A673 (cell line): ENCODE measurements around the gene DEXI. TPM values are rescaled to one million over a fixed set of nuclear protein-coding genes. Genes with fewer than 3 reads are reported as not detected.

Experiments
- BruUV-seq: library from RNA; stranded (reverse); fragments of 400-500 nt; replicated peaks from 2 replicates; lab custom pipeline; 2021; lab: Mats Ljungman, UMichigan
- CTCF ChIA-PET: fragments of 300-600 bp; sonication (Branson Sonifier 250); formaldehyde crosslinking; loops from one replicate; lab custom pipeline; 2022; ENCODE audit warnings: antibody characterized with exemption; lab: Charles Lee
- POLR2A ChIA-PET: fragments of 300-600 bp; sonication (Branson Sonifier 250); formaldehyde crosslinking; loops from one replicate; lab custom pipeline; 2022; ENCODE audit warnings: antibody characterized with exemption; ENCODE audit not compliant: low non-redundant PET; lab: Charles Lee
- DNase-seq: peaks from one replicate; pipeline ENCODE4 v3.0.0-alpha.2; 2015; ENCODE audit warnings: low spot score
- H3K27ac ChIP-seq: fragments of 200-600 bp; sonication (generic); 2 replicates; pipeline ENCODE4 v1.5.1; 2016; ENCODE audit warnings: mixed run types, low read depth, mild to moderate bottlenecking, mixed read lengths, antibody characterized with exemption, low read length; ENCODE audit not compliant: poor library complexity, severe bottlenecking
- H3K27me3 ChIP-seq: fragments of 200-600 bp; sonication (generic); replicated peaks from 2 replicates; pipeline ENCODE4 v1.6.1; 2017; ENCODE audit warnings: mixed run types, low read depth, mild to moderate bottlenecking, mixed read lengths, antibody characterized with exemption, low read length; ENCODE audit not compliant: insufficient read depth, poor library complexity
- H3K36me3 ChIP-seq: fragments of 200-600 bp; sonication (generic); 2 replicates; pipeline ENCODE4 v1.6.1; 2016; ENCODE audit warnings: mixed run types, mild to moderate bottlenecking, mixed read lengths, antibody characterized with exemption, low read length; ENCODE audit not compliant: insufficient read depth, poor library complexity, severe bottlenecking
- H3K4me1 ChIP-seq: fragments of 200-600 bp; sonication (generic); 2 replicates; pipeline ENCODE4 v1.6.1; 2017; ENCODE audit warnings: mixed run types, mild to moderate bottlenecking, mixed read lengths, antibody characterized with exemption, low read length; ENCODE audit not compliant: insufficient read depth, poor library complexity, severe bottlenecking
- H3K4me3 ChIP-seq: fragments of 200-600 bp; sonication (generic); 2 replicates; pipeline ENCODE4 v1.5.1; 2016; ENCODE audit warnings: low read depth, mixed run types, mild to moderate bottlenecking, mixed read lengths, low read length; ENCODE audit not compliant: poor library complexity, severe bottlenecking
- H3K9me3 ChIP-seq: fragments of 200-600 bp; sonication (generic); 2 replicates; pipeline ENCODE4 v1.6.1; 2016; ENCODE audit warnings: mixed run types, low read depth, mild to moderate bottlenecking, mixed read lengths, antibody characterized with exemption, low read length; ENCODE audit not compliant: poor library complexity, severe bottlenecking
- EZH2 ChIP-seq: fragments of 200-600 bp; sonication (generic); IDR thresholded peaks from 2 replicates; pipeline ENCODE4 v1.6.1; 2017; ENCODE audit warnings: borderline replicate concordance, low read depth, mild to moderate bottlenecking, mixed read lengths, antibody characterized with exemption, low read length; ENCODE audit not compliant: poor library complexity, severe bottlenecking
- intact Hi-C: fragments of 100-400 bp; cut with micrococcal nuclease; formaldehyde crosslinking; loops from one replicate; pipeline ENCODE4 v1.10.0; 2022; ENCODE audit not compliant: unreplicated experiment
- total RNA-seq: library from RNA; stranded (reverse); gene quantifications from 2 replicates; pipeline ENCODE4 v1.2.3, GENCODE V29; 2021
- TF ChIP-seq, protein P1 (sequence below): fragments of 300-800, 200-600 bp; sonication (generic); conservative IDR thresholded peaks from 2 replicates; pipeline ENCODE4 v1.5.1; 2017; ENCODE audit warnings: low read depth, mild to moderate bottlenecking, antibody characterized with exemption, low read length, moderate library complexity, mixed read lengths

The DEXI gene
- total RNA-seq, 1 experiment from 2014 or later: 30.7 TPM

DNA sequence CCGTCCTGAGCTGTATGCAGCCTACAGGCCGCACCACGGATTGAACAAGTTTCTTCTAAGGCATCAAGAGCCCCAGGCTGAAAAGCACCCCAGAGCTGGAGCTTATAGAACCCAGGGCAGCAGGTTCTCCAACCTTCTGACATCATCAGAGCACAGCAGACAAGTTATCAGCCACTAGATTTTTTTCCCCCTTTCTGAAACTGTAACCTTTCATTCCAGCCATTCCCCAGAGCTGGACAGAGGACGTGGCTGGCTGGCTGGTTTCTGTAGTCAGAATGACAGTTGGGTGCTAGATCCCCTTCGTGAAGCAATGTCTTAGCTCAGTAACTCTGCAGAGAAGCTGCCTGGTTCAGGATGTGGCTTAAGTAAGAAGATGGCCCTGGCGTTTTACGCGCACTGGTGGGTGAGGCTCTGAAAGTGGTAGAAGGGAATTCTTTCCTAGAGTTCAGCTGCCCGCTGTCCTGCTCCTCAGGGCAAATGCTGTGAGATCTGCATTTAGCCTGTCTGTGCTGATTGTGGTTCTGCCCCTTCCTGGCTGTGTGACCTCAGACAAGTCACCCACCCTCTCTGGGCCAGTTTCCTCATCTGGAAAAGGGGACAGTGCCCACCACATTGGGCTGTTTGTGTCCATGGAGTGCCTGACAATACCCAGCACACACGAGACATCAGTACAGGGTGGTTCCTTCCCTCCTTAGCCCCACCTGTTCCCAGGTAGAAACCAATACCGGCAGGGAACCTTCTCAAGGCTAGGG, 9.1 kb downstream of the DEXI start:
- Histone ChIP-seq H3K36me3 (no peaks in the 10 kb centered on the region), H3K4me1 (no peaks in the 10 kb centered on the region), H3K9me3 (no peaks in the 10 kb centered on the region), H3K27me3 (no peaks in the 10 kb centered on the region), H3K4me3 (no peak overlapping the region), H3K27ac (no peak overlapping the region)
- intact Hi-C loops: no loop called here
- no peak for TF ChIP-seq EZH2
- TF ChIP-seq, protein P1, sequence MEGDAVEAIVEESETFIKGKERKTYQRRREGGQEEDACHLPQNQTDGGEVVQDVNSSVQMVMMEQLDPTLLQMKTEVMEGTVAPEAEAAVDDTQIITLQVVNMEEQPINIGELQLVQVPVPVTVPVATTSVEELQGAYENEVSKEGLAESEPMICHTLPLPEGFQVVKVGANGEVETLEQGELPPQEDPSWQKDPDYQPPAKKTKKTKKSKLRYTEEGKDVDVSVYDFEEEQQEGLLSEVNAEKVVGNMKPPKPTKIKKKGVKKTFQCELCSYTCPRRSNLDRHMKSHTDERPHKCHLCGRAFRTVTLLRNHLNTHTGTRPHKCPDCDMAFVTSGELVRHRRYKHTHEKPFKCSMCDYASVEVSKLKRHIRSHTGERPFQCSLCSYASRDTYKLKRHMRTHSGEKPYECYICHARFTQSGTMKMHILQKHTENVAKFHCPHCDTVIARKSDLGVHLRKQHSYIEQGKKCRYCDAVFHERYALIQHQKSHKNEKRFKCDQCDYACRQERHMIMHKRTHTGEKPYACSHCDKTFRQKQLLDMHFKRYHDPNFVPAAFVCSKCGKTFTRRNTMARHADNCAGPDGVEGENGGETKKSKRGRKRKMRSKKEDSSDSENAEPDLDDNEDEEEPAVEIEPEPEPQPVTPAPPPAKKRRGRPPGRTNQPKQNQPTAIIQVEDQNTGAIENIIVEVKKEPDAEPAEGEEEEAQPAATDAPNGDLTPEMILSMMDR: no peak
- BruUV-seq: no TSS peak
- ChIA-PET POLR2A (no interaction called here), CTCF (no interaction called here)
- DNase-seq: no peak

GRCh38 chr16:10931977-10932632, 10.2 kb downstream of the DEXI start:
- TF ChIP-seq, protein P1: no peak
- TF ChIP-seq EZH2: no peak
- no peak overlapping the region for H3K27ac ChIP-seq
- no peak overlapping the region for H3K4me3 ChIP-seq
- no TSS peak for BruUV-seq
- H3K9me3 ChIP-seq: no peaks in the 10 kb centered on the region
- CTCF ChIA-PET: no interaction called here
- POLR2A ChIA-PET: no interaction called here
- H3K4me1 ChIP-seq: no peaks in the 10 kb centered on the region
- no peak for DNase-seq
- no peaks in the 10 kb centered on the region for H3K27me3 ChIP-seq
- intact Hi-C loops: no loop called here
- no peaks in the 10 kb centered on the region for H3K36me3 ChIP-seq

- ChIA-PET POLR2A (no interaction called here), CTCF (no interaction called here)
- TF ChIP-seq, protein P1: no peak
- TF ChIP-seq EZH2: no peak
- H3K4me1 ChIP-seq: no peaks in the 10 kb centered on the region
- no peak overlapping the region for H3K4me3 ChIP-seq
- intact Hi-C loops: no loop called here
- H3K27me3 ChIP-seq: no peaks in the 10 kb centered on the region
- BruUV-seq: no TSS peak
- H3K27ac ChIP-seq: no peak overlapping the region
- no peaks in the 10 kb centered on the region for H3K9me3 ChIP-seq
- no peaks in the 10 kb centered on the region for H3K36me3 ChIP-seq
- DNase-seq: no peak
Measured at GRCh38 chr16:10931134-10931533, 11.1 kb downstream of the DEXI start.
